ENCODE measurements around the gene EDN1. TPM values are rescaled to one million over a fixed set of nuclear protein-coding genes. Genes with fewer than 3 reads are reported as not detected.

The EDN1 gene
- total and polyA plus RNA-seq, 5 donors from 2014 or later, result 1.1 TPM; not detected in 4

DNA sequence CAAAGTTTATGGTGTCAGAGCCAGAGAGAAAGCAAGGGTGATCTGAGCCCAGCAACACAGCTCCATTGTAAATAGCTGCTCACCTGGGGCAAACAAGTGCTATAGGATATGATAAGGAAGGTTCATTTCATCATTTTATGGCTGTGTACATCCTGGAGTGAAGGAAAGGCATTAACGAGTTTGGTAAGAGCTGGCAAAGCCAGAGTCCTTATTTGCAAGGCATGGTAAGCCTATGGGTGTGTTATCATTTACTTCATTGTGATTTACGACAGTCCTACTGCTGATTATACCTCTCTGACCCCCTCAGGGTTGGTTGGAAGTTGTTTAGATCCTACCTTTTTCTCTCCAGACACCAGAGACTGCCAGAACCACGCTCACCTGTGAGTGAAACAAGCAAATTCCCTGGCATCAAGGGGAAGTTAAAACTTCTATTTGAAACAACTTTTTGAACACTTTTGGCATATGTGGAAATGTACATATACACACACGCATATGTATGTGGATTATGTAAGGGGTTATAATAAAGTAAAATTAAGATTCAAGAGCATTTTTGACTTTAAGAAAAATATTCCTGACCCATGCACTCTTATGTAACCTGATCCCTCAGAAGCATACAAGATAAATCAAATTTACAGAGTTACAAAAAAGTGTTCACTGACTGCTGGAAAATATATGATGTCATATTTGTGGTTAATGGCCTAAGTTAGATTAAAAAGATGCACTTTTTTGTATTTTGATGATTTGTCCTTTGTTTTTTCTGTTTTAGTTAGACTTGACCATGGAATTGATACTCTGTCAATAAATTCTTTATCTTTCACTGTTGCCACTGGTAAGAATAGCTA is 40.4 kb upstream of the EDN1 start:
- Histone ChIP-seq H3K27ac (ENCODE audit: insufficient read depth, low read length, poor library complexity, severe bottlenecking) (no peak overlapping the region), H3K27me3 (ENCODE audit: control insufficient read depth, insufficient read depth, low read length) (peaks cover 25% of the 10 kb centered on the region), H3K9me3 (ENCODE audit: control insufficient read depth in 2 of 2, low read length in 2 of 2) (no peaks in the 10 kb centered on the region), H3K36me3 (ENCODE audit: control insufficient read depth, insufficient read depth, low read length) (no peaks in the 10 kb centered on the region), H3K4me1 (ENCODE audit: control insufficient read depth, insufficient read depth, low read length, poor library complexity, severe bottlenecking) (no peaks in the 10 kb centered on the region), H3K4me3 (ENCODE audit: low read depth, low read length) (no peak overlapping the region)
- H3K27ac Mint-ChIP-seq, result no peak overlapping the region
- DNase-seq (no peak), ATAC-seq (ENCODE audit: low read depth in 2 of 2) (no peak)
- peaks cover 0 to 2% (median 0%) of the 10 kb centered on the region in 7 donors for H3K9me3 Mint-ChIP-seq
- no peak overlapping the region for H3K4me3 Mint-ChIP-seq
- H3K27me3 Mint-ChIP-seq, result peaks cover 56% of the 10 kb centered on the region
- no peaks in the 10 kb centered on the region for H3K4me1 Mint-ChIP-seq
- H3K36me3 Mint-ChIP-seq, result no peaks in the 10 kb centered on the region

DNA sequence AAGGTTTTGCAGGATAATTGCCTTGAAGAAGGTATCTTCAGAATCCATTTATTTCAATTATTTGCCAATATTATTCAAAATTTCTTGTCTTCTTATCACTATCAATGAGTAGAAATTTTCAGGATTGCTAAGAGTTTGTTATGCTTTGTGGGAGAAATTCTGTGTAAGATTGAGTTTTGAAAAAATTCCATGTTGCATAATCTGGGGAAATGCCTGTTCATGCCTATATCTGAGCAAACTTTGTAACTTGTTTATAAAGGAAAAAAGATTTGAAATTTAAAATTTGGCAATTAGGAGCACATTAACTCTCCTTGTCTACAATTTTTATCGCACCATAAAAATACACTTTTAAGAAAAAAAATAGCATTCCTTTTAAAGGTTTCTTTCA is 39.8 kb upstream of the EDN1 start:
- no peaks in the 10 kb centered on the region for H3K36me3 Mint-ChIP-seq
- peaks cover 0 to 2% (median 0%) of the 10 kb centered on the region in 7 donors for H3K9me3 Mint-ChIP-seq
- H3K4me3 ChIP-seq (ENCODE audit: low read depth, low read length), result no peak overlapping the region
- DNase-seq (no peak), ATAC-seq (ENCODE audit: low read depth in 2 of 2) (no peak)
- no peaks in the 10 kb centered on the region for H3K36me3 ChIP-seq (ENCODE audit: control insufficient read depth, insufficient read depth, low read length)
- H3K27ac ChIP-seq (ENCODE audit: insufficient read depth, low read length, poor library complexity, severe bottlenecking), result no peak overlapping the region
- no peaks in the 10 kb centered on the region for H3K4me1 ChIP-seq (ENCODE audit: control insufficient read depth, insufficient read depth, low read length, poor library complexity, severe bottlenecking)
- no peaks in the 10 kb centered on the region for H3K9me3 ChIP-seq (ENCODE audit: control insufficient read depth in 2 of 2, low read length in 2 of 2)
- peaks cover 61% of the 10 kb centered on the region for H3K27me3 Mint-ChIP-seq
- no peaks in the 10 kb centered on the region for H3K4me1 Mint-ChIP-seq
- H3K27ac Mint-ChIP-seq, result no peak overlapping the region
- peaks cover 24% of the 10 kb centered on the region for H3K27me3 ChIP-seq (ENCODE audit: control insufficient read depth, insufficient read depth, low read length)
- no peak overlapping the region for H3K4me3 Mint-ChIP-seq

DNA sequence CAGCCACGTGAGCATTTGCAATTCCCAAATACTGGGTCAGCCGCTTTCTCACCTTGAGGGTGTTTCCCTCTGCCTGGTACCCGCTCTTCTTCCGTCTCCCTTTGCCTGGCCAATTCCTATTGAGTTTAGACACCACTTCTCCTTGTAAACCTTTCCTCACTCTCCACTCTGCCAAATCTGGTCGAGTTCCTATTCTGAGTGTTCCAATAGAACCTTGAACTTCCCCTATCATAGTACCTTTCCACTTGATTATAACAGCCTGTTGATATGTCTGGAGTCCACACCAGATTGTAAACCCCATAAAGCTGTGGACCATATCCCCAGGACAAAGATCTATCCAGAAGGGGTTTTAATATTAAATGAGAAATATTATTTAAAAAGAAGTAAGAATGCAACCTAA is 36.0 kb upstream of the EDN1 start:
- H3K27me3 Mint-ChIP-seq, result peaks cover 56% of the 10 kb centered on the region
- Histone ChIP-seq H3K27ac (ENCODE audit: insufficient read depth, low read length, poor library complexity, severe bottlenecking) (no peak overlapping the region), H3K36me3 (ENCODE audit: control insufficient read depth, insufficient read depth, low read length) (no peaks in the 10 kb centered on the region)

DNA sequence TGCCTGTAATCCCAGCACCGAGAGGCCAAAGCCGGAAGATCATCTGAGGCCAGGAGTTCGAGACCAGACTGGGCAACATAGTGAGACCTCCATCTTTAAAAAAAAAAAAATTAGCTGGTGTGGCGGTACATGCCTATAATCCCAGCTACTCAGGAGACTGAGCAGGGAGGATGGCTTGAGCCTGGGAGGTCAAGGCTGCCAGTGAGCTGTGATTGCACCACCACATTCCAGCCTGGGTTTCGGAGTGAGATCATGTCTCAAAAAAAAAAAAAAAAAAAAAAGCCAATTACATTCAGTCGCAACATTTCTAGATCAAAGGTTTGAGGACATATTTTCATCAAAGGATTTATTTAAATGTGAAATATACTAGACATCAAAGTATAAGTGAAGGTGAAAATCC is 32.0 kb upstream of the EDN1 start:
- no peaks in the 10 kb centered on the region for H3K4me1 ChIP-seq (ENCODE audit: control insufficient read depth, insufficient read depth, low read length, poor library complexity, severe bottlenecking)
- no peaks in the 10 kb centered on the region for H3K36me3 ChIP-seq (ENCODE audit: control insufficient read depth, insufficient read depth, low read length)
- H3K27ac Mint-ChIP-seq, result no peak overlapping the region
- no peak overlapping the region for H3K4me3 ChIP-seq (ENCODE audit: low read depth, low read length)
- H3K9me3 Mint-ChIP-seq, result peaks cover 0 to 7% (median 0%) of the 10 kb centered on the region in 7 donors
- no peaks in the 10 kb centered on the region for H3K36me3 Mint-ChIP-seq
- DNase-seq (no peak), ATAC-seq (ENCODE audit: low read depth in 2 of 2) (no peak)
- peaks cover 46% of the 10 kb centered on the region for H3K27me3 Mint-ChIP-seq
- no peak overlapping the region for H3K27ac ChIP-seq (ENCODE audit: insufficient read depth, low read length, poor library complexity, severe bottlenecking)
- no peaks in the 10 kb centered on the region for H3K9me3 ChIP-seq (ENCODE audit: control insufficient read depth in 2 of 2, low read length in 2 of 2)
- H3K4me1 Mint-ChIP-seq, result no peaks in the 10 kb centered on the region
- no peak overlapping the region for H3K4me3 Mint-ChIP-seq
- H3K27me3 ChIP-seq (ENCODE audit: control insufficient read depth, insufficient read depth, low read length), result peaks cover 17% of the 10 kb centered on the region

More for the DNA sequence above, 36.0 kb upstream of the EDN1 start:
- DNase-seq, result no peak
- no peak for ATAC-seq (ENCODE audit: low read depth in 2 of 2)
- H3K4me3 ChIP-seq (ENCODE audit: low read depth, low read length), result no peak overlapping the region
- H3K27me3 ChIP-seq (ENCODE audit: control insufficient read depth, insufficient read depth, low read length), result peaks cover 25% of the 10 kb centered on the region
- H3K36me3 Mint-ChIP-seq, result no peaks in the 10 kb centered on the region
- H3K9me3 Mint-ChIP-seq, result peaks cover 0 to 2% (median 0%) of the 10 kb centered on the region in 7 donors
- H3K4me3 Mint-ChIP-seq, result no peak overlapping the region
- H3K4me1 ChIP-seq (ENCODE audit: control insufficient read depth, insufficient read depth, low read length, poor library complexity, severe bottlenecking), result no peaks in the 10 kb centered on the region
- no peak overlapping the region for H3K27ac Mint-ChIP-seq
- no peaks in the 10 kb centered on the region for H3K9me3 ChIP-seq (ENCODE audit: control insufficient read depth in 2 of 2, low read length in 2 of 2)
- H3K4me1 Mint-ChIP-seq, result no peaks in the 10 kb centered on the region

DNA sequence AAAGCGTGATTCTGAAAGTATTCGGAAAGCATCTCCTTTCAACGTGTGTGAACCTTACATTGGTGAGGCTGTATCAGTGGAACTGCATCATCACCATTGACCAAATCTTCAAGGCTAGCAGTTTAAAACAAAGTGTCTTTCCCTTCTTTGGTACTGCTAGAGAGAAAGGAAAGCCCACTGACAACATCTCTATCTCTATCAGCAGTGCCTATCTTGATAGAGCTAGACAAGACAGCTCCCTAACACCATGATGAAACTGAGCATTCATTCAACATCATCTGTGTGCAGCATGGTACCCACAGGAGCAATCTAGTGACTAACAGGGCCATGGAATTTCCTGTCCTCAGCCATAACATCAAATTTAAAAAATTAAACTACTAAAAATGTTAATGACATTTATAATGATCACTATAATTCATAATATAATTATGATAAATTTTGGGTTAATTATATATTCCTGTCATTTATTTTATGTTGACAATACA is 31.5 kb upstream of the EDN1 start:
- Mint-ChIP-seq H3K4me3 (no peak overlapping the region), H3K27me3 (peaks cover 48% of the 10 kb centered on the region), H3K4me1 (no peaks in the 10 kb centered on the region), H3K36me3 (no peaks in the 10 kb centered on the region), H3K27ac (no peak overlapping the region), H3K9me3 (peaks cover 0 to 7% (median 0%) of the 10 kb centered on the region in 7 donors)
- H3K27ac ChIP-seq (ENCODE audit: insufficient read depth, low read length, poor library complexity, severe bottlenecking), result no peak overlapping the region
- H3K4me1 ChIP-seq (ENCODE audit: control insufficient read depth, insufficient read depth, low read length, poor library complexity, severe bottlenecking), result no peaks in the 10 kb centered on the region
- DNase-seq (no peak), ATAC-seq (ENCODE audit: low read depth in 2 of 2) (no peak)
- H3K9me3 ChIP-seq (ENCODE audit: control insufficient read depth in 2 of 2, low read length in 2 of 2), result no peaks in the 10 kb centered on the region
- no peak overlapping the region for H3K4me3 ChIP-seq (ENCODE audit: low read depth, low read length)
- H3K27me3 ChIP-seq (ENCODE audit: control insufficient read depth, insufficient read depth, low read length), result peaks cover 18% of the 10 kb centered on the region
- no peaks in the 10 kb centered on the region for H3K36me3 ChIP-seq (ENCODE audit: control insufficient read depth, insufficient read depth, low read length)

DNA sequence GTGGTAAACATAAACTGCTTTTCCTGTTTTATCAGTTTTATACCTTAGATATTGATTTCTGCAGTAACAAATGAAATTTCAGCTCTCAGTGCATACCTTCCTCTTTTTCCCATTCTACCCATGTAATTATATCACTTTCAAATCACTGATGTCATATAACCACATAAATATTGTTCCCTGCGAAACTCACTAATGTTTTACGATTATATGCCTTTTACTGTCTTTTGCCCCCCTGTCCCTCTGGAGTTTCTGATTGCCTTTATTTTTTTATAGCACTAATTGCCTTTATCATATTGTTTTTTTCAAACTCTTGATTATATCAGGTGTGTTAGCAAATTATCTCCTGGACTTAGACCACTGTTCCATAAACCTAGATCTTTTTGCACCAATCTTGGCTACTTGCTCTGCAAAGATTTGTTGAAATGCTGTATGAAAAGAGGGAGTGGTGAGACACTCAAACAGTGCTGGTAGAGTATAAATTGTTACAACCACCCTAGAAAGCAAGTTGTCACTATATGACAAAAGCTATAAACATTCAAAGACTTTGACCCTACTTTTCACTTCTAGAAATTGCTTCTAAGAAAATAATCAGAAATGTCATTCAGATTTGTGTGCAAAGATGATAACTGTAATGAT is 29.6 kb upstream of the EDN1 start:
- DNase-seq, result no peak
- Mint-ChIP-seq H3K4me1 (no peaks in the 10 kb centered on the region), H3K9me3 (peaks cover 0 to 4% (median 0%) of the 10 kb centered on the region in 7 donors), H3K27me3 (peaks cover 40% of the 10 kb centered on the region), H3K27ac (peak overlapping the region in 1 of 3 donors; percentile 26), H3K4me3 (no peak overlapping the region), H3K36me3 (no peaks in the 10 kb centered on the region)
- Histone ChIP-seq H3K9me3 (ENCODE audit: control insufficient read depth in 2 of 2, low read length in 2 of 2) (no peaks in the 10 kb centered on the region), H3K27me3 (ENCODE audit: control insufficient read depth, insufficient read depth, low read length) (peaks cover 15% of the 10 kb centered on the region), H3K4me3 (ENCODE audit: low read depth, low read length) (no peak overlapping the region), H3K4me1 (ENCODE audit: control insufficient read depth, insufficient read depth, low read length, poor library complexity, severe bottlenecking) (no peaks in the 10 kb centered on the region), H3K27ac (ENCODE audit: insufficient read depth, low read length, poor library complexity, severe bottlenecking) (no peak overlapping the region), H3K36me3 (ENCODE audit: control insufficient read depth, insufficient read depth, low read length) (no peaks in the 10 kb centered on the region)
- no peak for ATAC-seq (ENCODE audit: low read depth in 2 of 2)

DNA sequence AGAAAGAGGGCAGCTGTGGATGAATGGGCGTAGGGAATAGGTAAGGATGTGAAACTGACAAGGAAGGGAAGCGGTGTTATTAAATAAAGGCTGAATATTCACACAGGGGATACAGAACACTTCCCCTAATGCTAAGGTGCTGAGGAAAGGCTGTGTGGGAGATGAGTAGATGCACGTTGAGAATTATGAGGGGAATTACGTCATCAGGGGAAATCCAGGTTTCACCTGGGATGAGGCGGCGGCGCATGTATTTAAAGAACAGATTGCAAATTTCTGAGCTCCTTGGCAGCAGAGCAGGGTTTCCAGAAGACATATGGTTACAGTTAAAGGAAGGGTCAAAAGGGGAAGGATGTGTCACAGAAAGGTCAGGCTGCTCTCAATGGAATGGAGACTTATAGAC is 28.7 kb upstream of the EDN1 start:
- no peak overlapping the region for H3K27ac ChIP-seq (ENCODE audit: insufficient read depth, low read length, poor library complexity, severe bottlenecking)

More for the DNA sequence above, 28.7 kb upstream of the EDN1 start:
- no peaks in the 10 kb centered on the region for H3K4me1 ChIP-seq (ENCODE audit: control insufficient read depth, insufficient read depth, low read length, poor library complexity, severe bottlenecking)
- no peak for DNase-seq
- Mint-ChIP-seq H3K27me3 (peaks cover 41% of the 10 kb centered on the region), H3K4me3 (no peak overlapping the region), H3K9me3 (peaks cover 0 to 7% (median 0%) of the 10 kb centered on the region in 7 donors), H3K36me3 (no peaks in the 10 kb centered on the region), H3K4me1 (no peaks in the 10 kb centered on the region), H3K27ac (no peak overlapping the region)
- no peaks in the 10 kb centered on the region for H3K36me3 ChIP-seq (ENCODE audit: control insufficient read depth, insufficient read depth, low read length)
- peaks cover 15% of the 10 kb centered on the region for H3K27me3 ChIP-seq (ENCODE audit: control insufficient read depth, insufficient read depth, low read length)
- H3K9me3 ChIP-seq (ENCODE audit: control insufficient read depth in 2 of 2, low read length in 2 of 2), result no peaks in the 10 kb centered on the region
- no peak for ATAC-seq (ENCODE audit: low read depth in 2 of 2)
- no peak overlapping the region for H3K4me3 ChIP-seq (ENCODE audit: low read depth, low read length)

Data from CD4-positive, CD25-positive, alpha-beta regulatory T cell (primary cell).